Tracheal epithelial cell (primary cell): ENCODE results near the gene PKM. TPM values are rescaled to one million over a fixed set of nuclear protein-coding genes. Genes with fewer than 3 reads are reported as not detected.

Experiments
- total RNA-seq: library from RNA; depleted of rRNA; stranded (reverse); fragments of >200 nt; gene quantifications from 2 replicates; pipeline ENCODE4 v1.2.1, GENCODE V29; 2014

Gene PKM
- 1,386 and 1,957 TPM in 2 replicates for total RNA-seq

DNA sequence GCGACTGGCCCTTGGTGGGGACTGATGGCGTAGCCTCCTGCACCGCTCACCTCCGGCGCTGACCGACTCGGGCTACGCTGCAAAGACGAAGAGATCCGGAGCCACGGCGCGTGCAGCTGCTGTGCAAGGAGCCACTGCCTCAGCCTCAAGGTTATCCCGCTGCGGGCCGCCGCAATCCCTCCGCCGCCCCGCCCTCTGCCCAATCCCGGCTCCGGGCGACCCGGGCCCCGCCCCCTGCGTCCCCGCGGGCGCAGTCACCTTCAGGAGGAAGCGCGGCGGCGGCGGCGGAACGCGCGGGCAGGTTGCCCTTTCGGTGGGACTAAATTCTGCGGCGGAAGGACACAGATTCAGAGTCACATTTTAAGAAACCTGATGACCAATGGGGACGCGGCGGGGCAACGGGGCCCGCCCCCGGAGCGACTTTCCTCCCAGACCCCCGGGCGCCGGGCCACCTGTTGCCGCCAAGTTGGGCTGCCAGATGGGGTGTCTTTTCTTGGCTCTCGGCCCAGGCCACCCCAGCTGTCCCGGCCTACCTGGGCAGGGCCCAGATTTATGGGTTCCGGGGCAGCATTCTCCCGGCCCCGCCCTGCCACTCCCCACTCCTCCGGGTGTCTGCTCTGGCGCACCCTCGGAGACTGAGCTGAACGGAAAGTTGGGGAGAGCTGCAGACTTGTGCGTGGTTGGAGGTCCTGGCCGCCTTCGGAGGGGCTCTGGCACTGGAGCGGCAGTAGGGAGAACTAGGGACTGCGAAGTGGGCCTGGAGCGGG is at the start of gene PKM:
TSS of gene PKM (minus strand) at position 125 of the 767 bp plus-strand sequence. CDS start 12,093 bp downstream, outside the sequence.

GRCh38 chr15:72272213-72272996 is 41.4 kb upstream of the PKM start, which contains the start of gene PARP6:
Gene PARP6 (minus strand): TSS chr15:72272554. CDS start chr15:72267477, 5,077 bp downstream.

GRCh38 chr15:72197460-72198355 is 33.3 kb downstream of the PKM start, which contains the start of gene GRAMD2A:
Gene GRAMD2A (minus strand): TSS chr15:72197787.

Other genes starting within 250 kb of the PKM start
- gene MYO9A, start 113.0 kb downstream of the PKM start, total RNA-seq, result 32.3 and 38.6 TPM in 2 replicates
- gene SENP8, start 112.8 kb downstream of the PKM start, total RNA-seq, result 1.7 and 3.2 TPM in 2 replicates
- gene GRAMD2A, start 33.4 kb downstream of the PKM start, total RNA-seq, result 1.9 and 9.0 TPM in 2 replicates
- gene PARP6, start 41.4 kb upstream of the PKM start, total RNA-seq, result 20.9 and 22.9 TPM in 2 replicates
- gene CELF6, start 89.0 kb upstream of the PKM start, total RNA-seq, result 0.21 and 0.24 TPM in 2 replicates
- gene HEXA, start 144.8 kb upstream of the PKM start, total RNA-seq, result 35.2 and 60.7 TPM in 2 replicates
- gene TMEM202, start 167.1 kb upstream of the PKM start, total RNA-seq, result not detected in 2 replicates
- gene ARIH1, start 243.1 kb upstream of the PKM start, total RNA-seq, result 28.2 and 28.3 TPM in 2 replicates